NCI-H2196 treated with DMSO at 0.1 percent for 48 hours (cell line): Measurements from ENCODE around the gene IL2.

Experiments
- DNase-seq: peaks from one replicate; lab custom pipeline; 2025; ENCODE audit not compliant: unreplicated experiment; lab: John Stamatoyannopoulos, UW

Gene IL2

DNA sequence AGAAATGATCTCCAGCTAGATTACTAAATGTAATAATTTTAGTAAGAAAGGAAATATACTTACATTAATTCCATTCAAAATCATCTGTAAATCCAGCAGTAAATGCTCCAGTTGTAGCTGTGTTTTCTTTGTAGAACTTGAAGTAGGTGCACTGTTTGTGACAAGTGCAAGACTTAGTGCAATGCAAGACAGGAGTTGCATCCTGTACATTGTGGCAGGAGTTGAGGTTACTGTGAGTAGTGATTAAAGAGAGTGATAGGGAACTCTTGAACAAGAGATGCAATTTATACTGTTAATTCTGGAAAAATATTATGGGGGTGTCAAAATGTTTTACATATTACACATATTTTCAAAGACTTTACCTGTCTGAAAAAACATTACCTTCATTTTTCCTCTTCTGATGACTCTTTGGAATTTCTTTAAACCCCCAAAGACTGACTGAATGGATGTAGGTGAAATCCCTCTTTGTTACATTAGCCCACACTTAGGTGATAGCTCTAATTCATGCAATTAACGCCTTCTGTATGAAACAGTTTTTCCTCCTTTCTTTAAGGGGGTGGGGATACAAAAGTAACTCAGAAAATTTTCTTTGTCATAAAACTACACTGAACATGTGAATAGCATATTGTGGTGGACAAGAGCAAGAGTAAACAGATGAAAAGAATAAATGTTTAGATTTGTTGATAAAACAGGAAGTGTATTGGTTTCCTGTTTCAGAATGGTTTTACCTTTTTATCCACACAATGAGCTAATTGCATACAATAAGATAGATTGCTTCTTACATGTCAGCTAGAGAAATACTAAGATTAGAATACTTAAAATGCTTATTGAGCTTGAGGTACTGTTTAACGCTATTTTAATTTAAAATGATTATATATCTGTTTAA is at the start of gene IL2:
Gene IL2 (minus strand): TSS at position 495 of the 886 bp plus-strand sequence. CDS start 285 bp downstream, at position 210.
- no peak for DNase-seq

DNA sequence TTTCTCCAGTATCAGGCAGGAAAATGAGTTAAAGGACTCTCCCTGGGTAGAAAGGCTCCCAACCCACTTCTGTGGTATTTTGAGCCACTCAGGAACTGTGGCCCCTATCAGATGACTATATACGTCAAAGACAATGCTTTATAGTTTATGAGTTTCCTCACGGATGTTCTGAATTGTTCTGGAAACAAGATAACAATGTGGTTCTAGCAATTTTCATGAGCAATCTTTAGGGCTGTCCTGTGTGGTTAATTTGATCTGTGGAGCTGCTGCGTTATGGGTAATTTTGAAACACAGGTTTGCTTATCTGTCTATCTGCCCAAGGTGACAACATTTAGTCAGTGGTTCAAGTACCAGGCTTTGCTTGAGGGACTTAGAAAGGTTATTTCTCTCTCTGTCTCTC is 46.7 kb upstream of the IL2 start:
- DNase-seq: no peak

DNA sequence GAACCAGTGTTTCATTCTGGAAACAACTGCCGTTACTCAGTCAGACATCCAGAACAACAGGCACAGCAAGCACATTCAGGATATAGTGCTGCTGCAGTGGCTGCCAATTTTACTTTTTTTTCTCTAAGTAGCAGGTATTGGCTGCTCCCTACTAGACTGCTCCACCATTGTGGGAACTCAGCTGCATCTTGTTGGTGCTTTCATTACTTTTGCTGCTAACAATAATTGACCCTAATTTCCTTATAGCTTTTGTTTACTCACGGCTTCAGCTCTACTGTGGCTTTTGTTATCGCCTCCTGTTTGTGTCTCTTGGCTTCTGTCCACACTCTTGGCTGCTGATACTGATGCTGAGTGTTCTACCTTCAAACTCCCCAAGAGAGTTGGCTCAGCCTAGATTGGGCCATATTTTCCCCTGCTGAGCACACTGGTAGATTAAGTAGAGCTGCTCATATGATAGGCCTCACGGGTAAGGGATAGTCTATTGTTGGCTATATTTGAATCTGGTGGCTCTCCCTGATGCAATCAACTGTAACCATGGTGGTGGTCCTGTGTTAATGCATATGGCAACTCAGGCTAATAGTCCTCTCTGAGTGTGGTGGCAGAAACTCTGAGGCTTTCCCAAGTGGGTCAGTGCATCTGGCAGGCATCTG is 44.5 kb upstream of the IL2 start:
- no peak for DNase-seq

DNA sequence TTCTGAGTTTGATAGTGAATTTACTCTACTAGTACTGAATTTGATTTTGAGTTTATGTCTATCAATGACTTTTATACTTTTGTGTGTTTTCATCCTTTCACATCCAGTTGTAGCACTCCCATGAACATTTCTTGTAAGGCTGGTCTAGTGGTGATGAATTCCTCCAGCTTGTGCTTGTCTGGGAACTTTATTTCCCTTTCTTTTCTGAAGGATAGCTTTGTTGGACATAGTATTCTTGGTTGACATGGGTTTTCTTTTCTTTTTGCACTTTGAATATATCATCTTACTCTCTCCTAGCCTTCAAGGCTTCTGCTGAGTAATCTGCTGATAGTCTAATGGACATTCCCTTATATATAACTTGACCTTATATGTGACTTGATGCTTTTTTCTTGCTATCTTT is 32.5 kb upstream of the IL2 start:
- no peak for DNase-seq

DNA sequence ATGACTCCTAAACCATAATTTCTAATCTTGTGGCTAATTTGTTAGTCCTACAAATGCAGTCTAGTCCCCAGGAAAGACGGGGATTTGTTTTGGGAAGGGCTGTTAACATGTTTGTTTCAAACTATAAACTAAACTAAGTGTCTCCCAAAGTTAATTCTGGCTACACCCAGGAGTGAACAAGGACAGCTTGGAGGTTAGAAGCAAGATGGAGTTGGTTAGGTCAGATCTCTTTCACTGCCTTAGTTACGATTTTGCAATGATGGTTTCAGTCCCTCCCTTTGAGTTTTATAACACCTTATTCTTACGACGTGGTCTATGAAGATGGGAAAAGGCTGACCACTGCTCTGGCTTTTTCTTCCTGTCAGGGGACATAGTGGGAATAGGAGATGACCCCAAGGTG is 27.0 kb upstream of the IL2 start:
- DNase-seq: no peak

DNA sequence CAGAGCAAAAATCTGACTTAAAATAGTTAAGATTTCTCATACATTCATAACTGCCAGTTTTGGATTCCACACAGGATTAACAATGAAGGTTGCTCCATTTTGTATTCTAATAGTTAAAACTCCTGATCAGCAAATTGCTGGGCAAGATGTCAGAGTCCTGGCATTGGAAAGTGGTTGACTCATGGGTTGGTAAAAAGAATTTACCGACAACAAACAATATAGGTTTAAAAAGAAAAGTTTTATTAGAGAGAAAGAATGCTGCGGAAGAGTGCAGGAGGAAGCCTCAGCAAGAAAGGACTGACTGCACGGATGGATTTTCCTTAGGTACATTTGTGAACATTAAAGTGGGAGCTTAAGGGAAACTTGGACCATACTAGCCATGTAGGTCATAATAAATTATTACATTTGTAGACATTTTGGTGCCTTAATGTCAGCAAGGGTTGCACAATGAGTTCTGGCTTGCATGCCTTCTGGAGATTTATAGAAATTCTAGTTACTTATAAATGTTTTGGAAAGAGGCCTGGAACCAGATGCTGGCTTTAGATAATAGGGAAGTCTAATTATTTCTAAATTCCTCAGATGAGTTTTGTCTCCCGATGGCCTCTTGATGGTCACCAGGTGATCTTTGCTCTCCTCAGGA is 25.4 kb upstream of the IL2 start:
- DNase-seq: no peak

DNA sequence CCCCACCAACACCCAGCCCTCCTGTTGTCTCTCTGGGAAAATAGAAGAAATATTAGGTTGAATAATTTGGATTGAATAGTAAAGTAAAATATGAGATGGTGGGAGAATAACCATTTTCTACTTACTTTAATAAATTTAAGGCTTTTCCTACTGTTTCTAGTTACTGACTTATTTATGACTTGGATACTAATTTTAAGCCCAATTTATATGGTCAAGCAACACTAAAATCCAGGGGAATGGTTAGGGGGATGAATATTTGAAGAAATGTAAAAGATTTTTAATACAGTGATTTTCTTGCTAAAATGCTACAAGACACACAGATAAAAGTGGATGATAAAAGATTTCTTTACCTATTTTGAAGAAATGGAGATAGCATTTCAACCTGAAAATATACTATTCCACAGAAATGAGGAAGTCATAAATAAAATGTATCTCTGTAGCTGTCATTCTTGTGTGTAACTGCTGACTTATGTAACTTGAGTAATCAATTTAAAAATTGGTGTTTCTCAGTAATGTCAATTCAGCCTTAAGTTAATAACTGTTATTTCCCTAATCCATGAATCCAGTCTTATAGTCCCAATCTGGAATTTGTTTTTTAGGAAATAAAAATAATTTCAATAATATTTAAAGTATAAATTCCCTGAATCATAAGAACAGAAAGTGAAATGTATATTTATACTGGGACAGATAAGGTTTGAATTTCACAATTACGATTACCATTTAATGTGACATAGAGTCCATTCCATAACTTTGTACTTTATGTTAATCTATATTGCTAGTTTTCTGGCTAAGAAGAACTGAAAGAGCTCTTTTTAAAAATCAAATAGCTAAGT is 24.3 kb upstream of the IL2 start:
- DNase-seq: no peak

DNA sequence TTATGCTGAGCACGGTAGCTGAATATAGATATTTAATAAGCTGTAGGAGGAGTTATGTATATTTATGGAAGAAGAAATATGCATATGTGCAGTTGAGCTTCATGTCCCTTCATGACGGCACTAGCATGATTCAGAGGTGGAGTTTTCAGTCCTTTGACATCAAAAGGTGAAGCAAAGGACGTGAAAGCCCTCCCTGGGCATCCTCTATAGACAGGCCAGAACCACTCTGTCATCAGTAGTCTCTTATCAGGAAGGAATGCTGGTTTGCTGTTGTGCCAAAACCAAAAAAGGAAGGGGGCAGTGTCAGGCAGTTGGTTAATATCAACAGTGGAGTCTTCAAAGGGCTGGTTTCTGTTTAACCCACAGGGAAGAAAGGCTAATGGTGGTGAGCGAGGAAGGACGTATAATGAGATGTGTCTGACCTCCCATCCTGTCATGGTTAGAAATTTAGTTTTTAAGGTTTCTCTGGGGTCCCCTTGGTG is 23.5 kb upstream of the IL2 start:
- no peak for DNase-seq

DNA sequence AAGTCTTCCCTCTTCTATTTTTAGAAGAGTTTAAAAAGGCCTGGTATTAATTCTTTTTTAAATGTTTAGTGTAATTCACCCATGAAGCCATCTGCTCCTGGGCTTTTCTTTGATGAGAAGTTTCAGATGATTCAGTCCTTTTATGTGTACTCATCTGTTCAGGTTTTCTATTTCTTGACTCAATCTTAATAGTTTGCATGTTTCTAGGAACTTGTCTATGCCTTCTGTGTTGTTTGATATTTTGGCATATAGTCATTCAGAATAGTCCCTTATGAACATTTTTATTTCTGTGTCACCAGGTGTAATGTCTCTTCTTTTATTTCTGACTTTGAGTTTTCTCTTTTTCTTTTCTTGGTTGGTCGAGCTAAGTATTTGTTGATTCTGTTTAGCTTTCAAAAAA is 20.2 kb upstream of the IL2 start:
- DNase-seq: no peak

DNA sequence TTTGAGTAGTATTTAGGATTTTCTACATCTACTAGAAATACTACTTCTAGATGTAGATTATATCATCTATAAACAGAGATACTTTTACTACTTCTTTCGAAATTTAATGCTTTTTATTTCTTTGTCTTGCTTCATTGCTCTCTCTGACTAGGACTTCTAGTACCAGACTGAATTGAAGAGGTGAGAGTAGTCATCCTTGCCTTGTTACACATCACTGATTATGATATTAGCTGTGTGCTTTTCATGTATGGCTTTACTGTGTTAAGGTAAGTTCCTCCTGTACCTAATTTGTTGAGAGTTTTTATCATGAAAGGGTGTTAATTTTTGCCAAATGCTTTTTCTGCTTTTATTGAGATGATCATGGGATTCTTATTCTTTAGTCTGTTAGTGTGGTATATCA is 19.6 kb upstream of the IL2 start:
- DNase-seq: no peak

DNA sequence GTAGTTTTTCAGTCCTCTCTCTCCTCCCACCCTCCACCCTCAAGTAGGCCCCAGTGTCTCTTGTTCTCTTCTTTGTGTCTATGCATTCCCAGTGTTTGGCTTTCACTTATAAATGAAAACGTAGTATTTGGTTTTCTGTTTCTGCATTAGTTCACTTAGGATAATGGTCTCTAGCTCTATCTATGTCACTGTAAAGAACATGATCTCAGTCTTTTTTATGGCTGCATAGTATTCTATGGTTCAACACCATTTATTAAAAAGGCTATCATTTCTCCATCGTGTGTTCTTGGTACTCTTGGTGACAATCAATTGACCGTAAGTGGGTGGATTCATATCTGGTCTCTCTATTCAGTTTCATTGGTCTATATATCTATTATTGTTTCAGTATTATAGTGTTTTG is 18.7 kb upstream of the IL2 start:
- DNase-seq: no peak

DNA sequence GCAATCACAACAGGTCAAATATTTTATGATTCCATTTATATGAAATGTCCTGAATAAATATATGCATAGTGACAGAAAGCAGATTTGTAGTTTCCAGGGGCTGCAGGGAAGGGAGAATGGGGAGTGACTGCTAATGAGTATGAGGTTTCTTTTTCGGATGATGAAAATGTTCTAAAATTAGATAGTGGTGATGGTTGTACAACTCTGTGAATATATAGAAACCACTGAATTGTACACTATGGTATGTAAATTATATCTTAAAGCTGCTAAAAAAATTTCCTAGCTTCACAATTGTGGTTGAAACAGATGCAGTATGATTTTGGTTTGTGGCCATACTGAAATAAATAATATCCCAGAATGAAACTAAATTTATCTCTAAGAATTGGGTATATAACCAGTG is 12.9 kb upstream of the IL2 start:
- DNase-seq: no peak

DNA sequence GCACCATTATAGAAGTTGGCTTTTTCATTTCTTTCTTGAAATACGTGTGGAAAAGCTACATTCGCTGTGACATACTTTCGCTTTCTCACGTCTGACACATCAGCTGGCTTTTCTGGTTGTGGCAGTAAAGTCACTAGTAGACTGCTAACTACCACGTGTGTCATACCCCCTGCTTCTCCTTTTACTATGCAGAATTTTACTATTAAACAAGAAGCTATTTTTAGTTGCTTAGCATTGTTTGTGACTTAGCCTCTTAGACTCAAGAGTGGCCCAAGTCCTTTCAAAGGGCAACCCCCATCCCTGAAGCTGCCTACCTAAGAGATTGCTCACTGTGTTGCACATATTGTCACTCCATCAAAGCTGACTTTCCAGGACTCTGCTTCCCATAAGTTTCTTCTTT is 2.1 kb upstream of the IL2 start:
- DNase-seq: no peak

DNA sequence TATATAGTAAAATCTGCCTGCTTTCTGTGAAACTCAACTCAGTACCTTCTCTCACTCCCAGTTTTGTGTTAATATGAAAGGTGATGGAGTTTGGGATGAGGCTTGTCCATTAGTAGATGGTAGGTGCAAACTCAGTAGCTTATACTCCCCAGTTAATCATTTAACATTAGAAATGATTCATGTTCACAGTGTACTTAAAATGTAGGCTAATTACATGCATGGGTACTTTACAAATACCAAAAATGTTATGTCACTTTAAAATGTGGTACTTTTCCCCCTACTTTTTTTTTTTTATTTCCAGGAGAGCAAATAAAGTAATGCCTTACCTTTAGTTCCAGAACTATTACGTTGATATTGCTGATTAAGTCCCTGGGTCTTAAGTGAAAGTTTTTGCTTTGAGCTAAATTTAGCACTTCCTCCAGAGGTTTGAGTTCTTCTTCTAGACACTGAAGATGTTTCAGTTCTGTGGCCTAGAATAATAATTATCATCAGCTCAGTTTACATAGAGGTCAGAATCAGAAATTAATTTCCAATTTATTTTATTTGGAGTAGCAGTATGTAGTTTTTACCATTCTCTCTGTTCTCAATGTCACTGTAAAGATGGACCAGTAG is 3.0 kb downstream of the IL2 start:
- DNase-seq: no peak

DNA sequence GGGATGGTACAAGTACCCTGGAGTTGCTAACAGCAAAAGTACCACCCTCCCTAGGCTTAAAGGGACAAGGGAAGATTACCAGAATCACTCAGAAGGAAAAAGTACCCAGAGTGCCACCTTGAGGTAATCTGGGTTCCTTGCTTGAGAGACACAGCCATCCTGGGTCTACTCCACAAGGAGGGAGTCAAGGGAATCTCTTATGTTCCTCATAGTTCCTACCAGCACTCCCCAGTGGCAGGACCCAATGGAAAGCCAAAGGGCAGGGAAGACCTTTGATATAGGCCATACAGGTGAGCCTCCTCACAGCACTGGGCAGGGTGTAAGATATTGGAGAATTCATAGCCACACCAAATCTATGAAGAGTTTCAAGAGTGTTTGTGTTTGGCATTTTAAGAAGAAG is 5.7 kb downstream of the IL2 start:
- DNase-seq: no peak

DNA sequence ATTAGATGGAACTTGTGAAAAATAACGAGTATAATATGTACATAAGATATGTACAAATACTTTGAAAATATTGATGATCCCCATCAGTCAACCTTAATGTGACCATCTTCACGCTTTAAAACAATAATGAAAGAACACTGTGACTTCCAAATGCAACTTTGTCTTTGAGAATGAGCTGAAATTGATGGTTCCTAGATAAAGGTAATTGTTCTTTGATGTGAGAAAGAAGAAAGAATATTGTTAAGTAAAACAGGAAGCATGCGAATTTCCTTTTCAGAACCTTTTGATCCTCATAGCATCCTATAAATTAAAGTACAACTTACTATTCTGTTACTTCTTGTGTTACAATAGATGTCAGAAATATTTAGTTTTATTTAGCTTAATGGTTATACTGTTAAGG is 22.2 kb downstream of the IL2 start:
- DNase-seq: no peak

DNA sequence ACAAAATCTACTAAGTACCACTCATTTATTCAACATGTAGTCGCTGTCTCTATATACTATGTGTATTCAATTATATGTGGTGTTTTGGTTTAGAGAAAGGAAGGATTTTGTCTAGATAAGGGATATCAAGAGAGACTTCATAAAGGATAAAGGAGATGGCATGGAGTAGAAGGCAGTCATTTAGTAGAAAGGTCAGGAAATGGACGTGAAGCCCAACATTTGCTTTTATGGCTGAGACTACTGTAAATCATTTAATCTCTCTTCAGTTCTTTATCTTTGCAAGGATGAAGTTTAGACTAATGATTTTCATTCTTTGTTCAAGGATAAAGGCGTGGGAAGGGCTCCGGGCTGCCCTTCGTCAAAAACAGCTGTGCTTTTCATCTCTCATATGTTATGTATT is 25.2 kb downstream of the IL2 start:
- no peak for DNase-seq

DNA sequence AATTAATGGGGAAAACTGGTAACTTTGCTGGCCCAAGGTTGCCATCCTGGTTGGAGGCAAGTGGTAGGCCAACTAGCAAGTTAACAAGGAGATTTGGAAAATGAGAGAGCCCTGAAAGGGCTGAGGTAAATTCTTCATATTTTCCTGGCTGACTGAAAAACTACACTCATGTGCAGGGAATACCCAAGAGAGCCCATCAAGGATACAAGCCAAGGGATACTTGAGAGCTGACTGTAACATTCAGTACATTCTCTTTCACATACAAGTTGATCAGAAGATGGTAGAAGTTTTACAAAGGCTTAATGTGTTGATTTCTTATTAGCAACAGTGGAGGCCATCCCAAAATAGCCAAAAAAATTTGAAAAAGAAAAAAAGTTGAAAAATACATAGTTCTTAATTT is 33.3 kb downstream of the IL2 start:
- DNase-seq: no peak

DNA sequence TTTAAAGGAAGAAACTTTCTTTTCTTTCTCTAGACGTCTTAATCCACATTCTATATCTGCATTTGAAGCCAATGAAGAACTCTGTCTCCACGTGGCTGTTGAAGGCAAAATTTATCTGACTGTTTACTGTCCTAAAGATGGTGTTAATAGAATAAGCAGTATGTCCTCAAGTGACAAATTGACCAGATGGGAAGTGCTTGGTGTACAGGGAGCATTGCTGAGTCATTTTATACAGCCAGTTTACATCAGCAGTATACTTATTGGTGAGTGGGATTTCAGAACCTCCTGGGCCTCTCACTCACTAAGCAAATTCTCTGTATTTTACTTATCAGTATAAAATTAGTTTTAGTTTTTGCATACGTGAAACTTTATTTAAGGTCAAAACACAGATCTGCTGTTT is 44.0 kb downstream of the IL2 start:
- no peak for DNase-seq

DNA sequence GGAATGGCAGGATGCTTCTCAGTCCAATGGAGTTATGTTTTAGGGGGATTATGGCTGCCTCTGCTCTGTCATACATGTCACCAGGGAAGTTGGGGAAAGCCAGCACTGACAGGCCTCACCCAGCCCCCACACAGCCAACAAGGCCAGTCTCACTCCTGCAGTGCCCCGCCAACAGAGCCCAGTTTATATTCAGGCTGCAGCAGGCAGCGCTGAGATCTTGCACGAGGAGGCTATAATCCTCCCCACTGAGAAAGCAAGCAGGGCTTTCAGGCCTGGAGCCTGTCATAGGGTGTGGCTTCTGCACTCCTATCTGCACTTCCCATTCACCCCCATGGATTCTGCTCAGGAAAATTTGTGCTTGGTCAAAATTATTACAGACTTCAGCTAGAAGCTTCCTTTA is 52.7 kb downstream of the IL2 start:
- DNase-seq: no peak
